Hepatic stellate cell (primary cell): Measurements from ENCODE around the gene SLC26A1.

Source experiments
- DNase-seq: peaks from one replicate; pipeline ENCODE4 v3.0.0; 2011; ENCODE audit warnings: low spot score

SLC26A1 gene

DNA sequence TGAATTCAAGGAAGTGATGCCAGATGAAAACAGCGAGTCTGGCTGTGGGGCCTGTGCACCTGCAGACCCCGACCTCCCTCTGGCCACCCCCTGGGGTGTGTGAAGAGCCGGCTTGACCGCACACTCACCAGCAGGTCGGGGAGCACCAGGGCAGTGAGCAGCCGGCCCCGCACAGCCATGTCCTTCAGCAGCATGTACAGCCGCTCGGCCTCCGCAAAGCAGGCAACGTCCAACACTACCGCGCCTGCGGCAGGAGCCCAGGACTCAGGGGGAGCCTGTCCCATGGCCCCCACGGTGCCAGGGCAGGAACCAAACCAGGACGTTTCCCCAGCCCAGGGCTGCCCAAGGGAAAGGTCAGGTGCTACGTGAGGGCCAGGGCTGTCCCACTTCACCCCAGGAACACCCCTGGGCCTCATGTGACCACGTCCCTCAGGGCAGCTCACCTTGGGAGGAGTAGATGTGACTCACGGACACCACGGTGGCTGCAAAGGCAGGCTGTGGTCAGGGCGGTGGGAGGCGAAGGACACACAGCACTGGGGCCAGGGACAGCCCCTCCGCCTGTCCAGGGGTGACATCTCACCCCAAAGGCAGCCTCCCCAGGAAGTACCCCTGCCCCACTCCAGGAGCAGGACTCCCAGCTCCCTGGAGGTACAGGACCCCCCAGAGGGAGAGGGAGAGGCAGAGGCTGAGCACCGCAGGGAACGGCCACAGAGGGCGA lies 28.0 kb downstream of the SLC26A1 start:
- no peak for DNase-seq

DNA sequence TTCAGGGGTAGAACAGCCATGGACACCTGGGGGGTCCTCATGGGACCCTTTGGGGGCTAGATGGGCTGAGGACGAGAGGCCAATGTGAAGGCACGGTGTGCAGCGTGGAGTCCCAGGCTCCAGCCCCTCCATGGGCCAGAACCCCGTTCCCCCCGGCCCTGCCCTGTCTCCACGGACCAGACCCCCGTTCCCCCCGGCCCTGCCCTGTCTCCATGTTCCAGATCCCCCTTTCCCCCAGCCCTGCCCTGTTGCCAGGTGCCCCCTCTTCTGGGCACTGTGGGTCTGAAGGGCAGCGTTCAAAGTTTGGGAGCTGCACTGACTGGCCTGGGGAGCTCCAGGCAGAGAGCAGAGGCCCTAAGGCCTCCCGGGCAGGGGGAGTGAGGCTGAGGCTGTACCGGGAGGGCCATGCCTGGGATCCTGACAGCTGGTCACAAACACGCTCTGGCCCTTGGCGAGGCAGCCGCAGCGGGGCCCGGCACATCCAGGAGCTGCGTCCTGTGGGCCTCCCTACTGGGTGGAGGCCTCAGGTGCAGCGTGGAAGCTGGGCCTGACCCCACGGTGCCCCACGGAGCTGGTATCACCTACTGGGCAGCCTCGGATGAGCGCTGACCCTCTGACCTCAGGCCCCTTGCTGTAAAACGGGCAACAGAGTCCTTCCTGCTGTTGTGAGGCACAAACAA lies 28.7 kb downstream of the SLC26A1 start:
- DNase-seq, result no peak

DNA sequence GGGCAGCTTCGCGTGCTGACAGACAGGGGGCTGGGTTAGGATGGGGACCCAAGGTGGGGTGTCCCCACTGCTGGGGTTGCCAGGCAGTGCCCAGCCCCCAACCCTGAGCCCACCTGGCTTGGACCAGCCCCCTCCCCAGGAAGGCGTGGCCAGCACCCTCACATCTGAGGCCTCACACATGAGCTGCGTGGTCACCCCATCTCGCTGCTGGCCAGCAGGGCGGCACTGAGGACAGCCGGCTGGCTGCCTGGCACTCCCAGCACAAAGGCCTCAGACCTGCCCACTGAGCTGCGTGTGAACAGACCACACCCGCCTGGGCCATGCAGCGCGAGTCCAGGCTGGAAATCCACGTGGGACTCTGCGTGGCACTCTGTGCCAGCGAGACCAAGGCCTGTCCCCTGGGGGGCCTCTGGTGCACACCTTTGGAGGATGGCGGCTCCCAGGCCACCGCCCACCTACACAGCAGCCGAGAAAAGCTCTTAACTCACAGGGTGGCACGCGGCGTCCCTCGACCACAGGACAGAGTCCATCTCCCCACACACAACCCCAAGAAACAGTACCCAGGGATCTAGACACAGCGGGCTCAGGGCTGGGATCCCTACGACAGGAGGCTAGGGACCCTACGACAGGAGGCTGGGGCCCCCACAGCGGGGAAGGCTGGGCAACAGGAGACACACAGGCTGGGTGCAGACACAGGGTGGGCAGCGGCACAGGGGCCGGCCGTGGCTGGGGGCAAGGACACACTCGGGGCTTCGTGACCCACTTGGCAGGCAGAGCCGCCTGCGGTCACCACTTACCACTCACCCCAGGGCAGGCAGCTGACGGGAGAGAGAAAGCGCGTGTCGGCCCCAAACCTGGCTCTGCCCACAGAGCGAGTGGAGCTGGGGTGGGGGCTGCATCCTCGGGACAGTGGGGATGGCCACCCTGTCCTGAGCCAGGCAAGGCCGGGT lies 29.7 kb downstream of the SLC26A1 start:
- DNase-seq, result no peak

DNA sequence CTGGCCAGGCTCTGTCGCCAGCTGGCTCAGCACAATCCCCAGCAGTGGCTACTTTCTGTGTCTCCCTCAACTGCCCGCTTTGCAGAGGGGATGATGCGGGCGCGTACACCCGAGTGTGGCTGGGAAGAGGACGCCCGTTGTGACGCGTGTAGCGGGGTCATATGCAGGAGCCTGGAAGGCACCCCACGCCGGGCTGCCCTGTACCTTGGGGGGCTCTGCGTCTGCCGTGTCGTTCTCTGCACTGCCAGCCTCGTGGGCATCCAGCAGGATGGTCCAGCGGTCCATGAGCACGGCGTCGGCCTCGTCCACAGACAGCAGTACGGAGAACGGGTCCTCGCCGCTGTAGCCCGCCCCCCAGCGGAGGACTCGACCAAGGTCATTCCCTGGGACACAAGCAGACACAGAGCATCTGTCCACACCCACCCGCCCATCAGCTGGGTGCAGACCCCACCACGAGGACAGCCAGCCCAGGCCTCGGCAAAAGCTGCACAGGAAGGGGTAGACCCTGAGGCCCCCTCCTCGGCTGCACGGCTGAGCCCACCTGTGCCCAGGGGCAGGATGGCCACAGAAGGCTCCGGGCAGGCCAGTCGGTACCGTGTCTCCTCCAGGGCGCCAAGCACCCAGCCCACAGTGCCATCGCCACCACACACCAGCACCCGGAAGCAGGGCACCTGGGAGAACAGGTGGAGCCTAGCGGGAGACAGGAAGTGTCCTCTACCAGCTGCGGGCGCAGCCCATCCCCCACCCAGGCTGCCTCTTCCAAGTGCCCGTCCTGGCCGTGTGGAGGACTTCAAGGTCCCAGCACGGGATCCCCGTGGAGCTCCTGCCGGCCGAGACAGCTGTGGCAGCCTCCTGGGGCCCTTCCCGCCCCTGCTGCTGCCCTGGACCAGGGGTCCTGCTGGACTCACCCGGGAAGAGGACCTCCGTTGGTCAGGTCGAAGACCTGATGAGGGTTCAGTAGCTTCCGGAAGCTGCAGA lies 30.7 kb downstream of the SLC26A1 start:
- DNase-seq, result no peak

DNA sequence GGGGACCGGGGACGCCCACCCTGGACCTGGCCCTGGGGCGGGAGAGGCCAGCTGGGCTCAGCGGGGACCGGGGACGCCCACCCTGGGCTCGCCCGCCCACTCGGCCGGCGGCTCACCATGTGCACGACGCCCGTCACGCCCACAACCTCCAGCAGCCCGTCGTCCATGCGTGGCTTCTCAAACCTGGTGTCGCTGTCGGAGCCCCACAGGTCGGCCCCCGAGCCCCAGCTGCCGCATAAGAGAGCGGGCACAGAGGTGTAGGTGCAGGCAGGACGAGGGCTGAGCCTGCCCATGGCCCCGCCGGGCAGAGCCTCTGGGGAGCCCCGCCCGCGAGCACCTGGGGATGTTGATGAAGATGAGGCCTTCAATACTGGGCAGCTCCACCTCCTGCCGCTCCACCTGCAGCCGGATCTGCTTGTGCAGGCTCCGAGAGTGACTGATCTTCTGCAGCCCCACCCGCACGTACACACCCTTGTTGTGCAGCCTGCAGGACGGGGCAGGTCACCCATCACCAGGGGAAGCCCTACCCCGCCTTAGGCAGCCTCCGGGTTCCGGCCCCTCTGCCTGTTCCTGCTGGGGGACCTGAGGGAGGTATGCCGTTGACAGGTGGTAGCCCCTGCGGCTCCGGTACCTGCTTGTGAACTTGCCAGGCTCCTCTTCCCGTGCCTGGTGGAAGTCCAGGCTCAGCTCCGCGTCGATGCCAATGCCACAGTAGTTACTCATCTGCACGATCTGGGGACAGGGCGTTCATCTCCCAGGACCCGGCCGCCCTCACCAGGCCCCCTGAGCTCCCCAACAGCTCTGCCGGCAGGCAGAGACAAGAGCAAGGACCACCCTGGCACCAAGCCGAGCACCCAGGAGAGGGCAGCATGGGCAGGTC lies 31.6 kb downstream of the SLC26A1 start:
- no peak for DNase-seq

DNA sequence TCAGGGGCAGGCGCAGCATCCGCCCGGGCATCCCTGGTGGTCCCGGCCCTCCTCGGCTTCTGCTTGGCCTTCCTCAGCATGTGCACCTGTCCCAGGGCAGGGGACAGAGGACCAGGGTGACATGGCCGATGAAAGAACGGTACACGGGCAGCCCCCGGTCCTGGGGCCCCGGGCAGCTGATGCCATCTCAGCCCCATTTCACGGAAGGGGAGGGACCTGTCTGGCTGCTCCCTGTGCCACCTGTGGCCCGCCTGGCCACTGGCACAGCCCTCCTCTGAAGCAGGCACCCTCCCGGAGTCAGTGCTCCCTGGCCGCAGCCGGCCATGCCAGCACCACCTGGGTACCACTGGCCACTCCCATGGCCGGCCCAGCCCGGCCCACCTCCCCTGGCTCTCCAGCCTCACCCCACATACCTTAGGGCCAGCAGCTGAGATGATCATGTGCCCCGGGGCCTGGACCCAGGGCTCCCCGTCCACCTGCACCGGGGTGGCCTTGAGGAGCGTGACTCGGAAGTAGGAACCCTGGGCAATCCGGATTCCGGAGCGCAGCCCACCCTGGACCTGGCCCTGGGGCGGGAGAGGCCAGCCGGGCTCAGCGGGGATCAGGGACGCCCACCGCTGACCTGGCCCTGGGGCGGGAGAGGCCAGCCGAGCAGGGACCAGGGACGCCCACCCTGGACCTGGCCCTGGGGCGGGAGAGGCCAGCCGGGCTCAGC lies 32.4 kb downstream of the SLC26A1 start:
- DNase-seq, result no peak

DNA sequence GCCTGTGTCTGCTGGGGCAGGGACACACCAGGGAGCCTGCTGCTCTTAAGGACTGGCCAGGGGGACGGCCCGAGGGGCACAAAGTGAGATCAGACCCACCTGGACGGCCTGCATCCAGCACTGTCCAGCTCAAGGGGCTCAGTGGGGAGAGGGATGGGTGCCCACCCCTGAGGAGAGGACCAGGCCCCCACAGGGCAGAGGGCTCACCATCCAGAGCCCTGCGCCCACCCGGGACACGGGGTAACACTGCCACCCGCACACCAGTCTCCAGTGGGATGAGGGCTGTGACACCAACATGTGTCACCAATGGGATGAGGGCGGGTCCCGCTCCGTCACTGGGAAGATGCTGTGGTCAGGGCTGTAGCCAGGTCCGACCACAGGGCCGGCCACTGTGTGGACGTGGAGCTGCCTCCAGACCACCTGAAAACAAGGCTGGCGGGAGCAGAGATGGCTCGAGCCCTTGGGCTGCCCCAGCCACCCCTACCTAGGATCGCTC lies 33.0 kb downstream of the SLC26A1 start:
- DNase-seq, result no peak

DNA sequence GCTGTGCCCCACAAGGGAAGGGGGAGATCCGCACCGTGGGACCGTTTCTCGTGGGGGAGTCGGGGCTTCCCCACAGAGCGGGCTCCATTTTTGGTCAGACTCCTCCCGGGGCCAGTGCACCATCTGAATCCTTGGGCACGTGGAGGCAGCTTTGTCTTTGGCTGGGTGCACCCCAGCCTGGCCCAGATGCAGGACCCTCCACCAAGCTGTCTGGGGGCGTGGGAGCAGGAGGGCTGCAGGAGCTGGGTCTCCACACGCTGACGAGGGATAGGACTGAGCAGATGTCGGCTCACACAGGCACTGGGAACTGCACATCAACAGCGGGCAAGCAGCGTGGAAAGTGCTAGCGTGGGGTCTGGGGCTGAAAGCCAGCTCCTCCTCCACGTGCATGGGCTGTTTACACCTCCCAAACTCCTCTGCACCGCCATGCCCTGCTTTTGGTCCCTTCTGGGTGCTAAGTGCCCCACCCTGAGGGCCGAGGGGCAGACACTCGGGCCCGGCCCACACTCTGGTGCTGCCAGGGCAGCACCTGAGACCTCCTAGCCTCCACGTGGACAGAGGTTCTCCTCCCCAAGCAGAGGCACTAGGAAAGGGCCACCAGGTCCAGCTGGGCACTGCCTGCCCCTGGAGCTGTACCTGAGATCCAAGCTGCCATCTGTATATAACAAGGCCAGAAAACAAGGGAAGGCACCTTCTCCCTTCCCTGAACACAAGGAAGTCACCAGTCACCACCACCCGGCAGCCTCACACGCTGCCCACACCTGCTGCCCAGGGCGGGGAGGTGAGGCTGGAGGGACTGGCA lies 33.7 kb downstream of the SLC26A1 start:
- no peak for DNase-seq

DNA sequence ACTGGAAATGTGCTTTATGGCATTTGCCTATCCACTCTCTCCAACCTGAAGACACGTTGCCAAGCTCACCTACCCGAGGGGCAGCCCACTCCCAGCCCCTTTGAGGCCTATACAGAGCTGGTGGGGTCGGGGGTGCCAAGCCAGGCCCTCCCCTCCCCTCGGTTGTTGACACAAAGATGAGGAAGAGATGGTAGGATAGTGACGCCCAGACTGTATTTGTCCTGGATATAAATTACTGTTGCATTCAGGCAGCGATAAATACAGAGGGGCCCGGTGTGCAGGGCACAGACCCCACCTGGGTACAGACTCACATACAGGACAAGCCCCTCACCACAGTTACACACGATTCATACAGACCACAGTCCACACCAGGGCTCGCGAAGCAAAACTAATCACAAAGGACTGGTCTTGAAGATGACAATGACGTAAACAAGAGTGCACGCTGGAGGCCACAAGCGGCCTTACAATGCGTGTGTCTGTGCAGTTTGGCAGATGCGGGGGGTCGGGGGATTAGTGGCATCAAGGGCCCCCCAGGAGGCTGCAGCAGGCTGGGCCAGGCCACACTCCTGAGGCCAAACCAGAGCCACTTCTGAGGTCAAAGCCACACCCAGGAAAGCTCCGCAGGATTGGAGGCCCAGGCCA lies 34.4 kb downstream of the SLC26A1 start:
- no peak for DNase-seq

DNA sequence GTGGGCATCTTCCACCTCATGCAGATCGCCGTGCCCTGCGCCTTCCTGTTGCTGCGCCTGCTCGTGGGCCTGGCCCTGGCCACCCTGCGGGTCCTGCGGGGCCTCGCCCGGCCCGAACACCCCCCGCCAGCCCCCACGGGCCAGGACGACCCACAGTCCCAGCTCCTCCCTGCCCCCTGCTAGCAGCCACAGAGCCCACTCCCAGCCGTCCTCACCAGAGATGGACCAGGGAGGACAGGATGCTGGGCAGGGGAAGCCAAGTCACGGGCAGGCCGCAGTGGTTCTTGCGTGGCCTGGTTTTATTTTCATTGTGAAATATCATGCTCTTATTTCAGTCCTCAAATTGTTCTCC lies 34.9 kb downstream of the SLC26A1 start:
- no peak for DNase-seq

DNA sequence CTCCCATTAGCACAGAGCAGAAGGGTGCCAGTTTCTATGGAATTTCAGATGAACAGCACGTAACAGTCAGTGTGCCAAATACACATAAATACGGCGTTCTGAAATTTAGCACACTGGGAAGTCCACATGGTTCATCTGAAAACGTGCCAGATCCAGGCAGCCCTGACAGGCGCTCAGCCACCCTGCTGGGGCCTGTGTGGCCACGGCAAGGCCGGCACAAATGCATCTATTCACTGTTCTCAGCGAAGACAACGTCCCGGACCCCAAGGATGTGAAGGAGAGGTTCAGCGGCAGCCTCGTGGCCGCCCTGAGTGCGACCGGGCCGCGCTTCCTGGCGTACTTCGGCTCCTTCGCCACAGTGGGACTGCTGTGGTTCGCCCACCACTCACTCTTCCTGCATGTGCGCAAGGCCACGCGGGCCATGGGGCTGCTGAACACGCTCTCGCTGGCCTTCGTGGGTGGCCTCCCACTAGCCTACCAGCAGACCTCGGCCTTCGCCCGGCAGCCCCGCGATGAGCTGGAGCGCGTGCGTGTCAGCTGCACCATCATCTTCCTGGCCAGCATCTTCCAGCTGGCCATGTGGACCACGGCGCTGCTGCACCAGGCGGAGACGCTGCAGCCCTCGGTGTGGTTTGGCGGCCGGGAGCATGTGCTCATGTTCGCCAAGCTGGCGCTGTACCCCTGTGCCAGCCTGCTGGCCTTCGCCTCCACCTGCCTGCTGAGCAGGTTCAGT lies 35.5 kb downstream of the SLC26A1 start:
- no peak for DNase-seq

DNA sequence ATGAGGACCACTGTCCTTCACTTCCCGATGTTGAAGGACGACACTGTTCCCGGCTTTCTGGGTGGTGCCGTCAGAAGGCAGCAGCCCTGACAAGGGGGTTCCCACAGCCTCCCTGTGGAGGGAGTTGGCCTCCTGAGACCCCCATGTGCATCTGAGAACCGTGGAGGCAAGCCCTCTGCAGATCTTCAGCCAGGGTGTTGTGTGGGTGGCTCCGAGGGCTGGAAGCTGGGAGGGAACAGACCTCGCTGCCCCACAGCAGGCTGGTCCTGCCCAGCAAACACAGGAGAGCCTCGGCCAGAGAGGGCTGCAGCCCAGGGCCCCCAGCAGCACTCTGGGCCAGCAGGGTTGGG lies 36.0 kb downstream of the SLC26A1 start:
- DNase-seq, result no peak

DNA sequence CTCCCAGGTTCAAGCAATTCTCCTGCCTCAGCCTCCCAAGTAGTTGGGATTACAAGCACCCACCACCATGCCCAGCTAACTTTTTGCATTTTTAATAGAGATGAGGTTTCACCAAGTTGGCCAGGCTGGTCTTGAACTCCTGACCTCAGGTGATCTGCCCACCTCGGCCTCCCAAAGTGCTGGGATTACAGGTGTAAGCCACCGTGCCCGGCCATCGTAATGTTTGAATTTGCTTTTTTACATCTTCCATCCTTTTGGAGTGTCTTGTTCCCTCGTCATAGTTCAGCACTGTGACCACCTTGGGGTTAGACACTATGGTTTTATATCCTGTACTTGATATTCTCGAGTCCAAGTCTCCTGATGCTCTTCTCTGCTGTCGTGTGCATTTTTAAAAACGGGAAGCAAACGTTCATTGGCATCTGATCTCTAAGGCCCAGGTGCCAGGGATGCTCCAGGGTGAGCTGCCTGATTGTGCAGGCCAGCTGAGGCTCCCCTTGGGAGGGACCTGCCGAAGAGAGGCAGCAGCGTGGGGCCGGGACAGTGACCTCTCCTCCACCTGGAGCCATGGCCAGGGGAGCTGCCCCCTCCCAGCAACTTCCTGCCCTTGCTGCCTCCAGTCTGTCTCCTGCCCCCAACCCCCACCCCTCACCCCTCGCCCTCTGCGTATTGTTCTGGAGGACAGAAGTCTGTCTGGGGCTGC lies 36.5 kb downstream of the SLC26A1 start:
- no peak for DNase-seq

DNA sequence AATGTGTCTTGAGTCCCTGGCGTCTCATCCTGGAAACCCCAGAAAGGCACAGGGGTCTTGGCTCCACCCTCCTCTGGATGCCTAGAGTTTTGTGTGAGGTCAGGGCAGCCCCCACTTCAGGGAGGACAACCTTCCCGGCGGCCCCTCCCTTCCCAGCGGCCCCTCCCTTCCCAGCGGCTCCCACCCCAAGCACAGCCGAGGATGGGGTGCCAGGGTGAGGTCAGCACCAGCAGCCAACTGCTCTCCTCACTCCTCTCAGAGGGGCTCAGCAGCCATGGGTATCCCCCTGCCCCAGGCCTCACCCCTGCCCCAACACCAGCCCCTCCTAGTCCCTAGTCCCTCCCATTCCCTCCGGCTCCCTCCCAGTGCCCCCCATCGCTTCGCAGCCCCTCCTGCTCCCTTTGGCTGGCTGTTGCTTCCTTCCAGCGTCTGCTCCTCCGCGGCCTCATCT lies 37.2 kb downstream of the SLC26A1 start:
- DNase-seq, result no peak

DNA sequence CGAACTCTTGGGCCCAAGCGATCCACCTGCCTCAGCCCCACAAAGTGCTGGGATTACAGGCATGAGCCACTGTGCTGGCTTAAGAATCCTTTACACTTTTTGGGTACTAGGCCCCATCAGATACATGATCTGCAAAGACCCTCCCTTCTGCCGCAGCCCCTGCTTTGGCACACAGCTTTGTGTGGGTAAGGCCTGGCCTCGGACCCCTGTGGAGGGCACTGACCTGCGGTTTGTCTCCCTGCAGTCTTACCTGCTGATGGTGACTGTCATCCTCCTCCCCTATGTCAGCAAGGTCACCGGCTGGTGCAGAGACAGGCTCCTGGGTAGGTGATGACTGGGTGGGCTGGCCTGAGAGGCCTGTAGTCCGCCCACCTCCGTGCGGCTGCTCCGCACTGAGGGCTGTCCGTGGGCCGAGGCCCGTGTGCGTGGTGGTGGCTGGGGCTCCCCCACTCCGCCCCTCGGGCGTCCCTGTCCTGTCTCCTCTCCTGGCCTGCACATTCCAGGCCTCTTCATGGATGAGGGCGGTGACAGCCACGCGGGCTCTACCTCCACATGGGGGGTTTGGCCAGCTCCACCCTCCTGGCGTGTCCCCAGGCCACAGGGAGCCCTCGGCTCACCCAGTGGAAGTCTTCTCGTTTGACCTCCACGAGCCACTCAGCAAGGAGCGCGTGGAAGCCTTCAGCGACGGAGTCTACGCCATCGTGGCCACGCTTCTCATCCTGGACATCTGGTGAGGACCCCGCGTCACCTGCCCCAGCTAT lies 37.9 kb downstream of the SLC26A1 start:
- DNase-seq, result no peak
